Endothelial cell of umbilical vein (primary cell): ENCODE data around the gene BTLA. TPM values are rescaled to one million over a fixed set of nuclear protein-coding genes. Genes with fewer than 3 reads are reported as not detected.

Experiments used
- BruUV-seq: library from RNA; stranded (reverse); fragments of 400-500 nt; replicated peaks from 2 replicates; lab custom pipeline; 2021; lab: Mats Ljungman, UMichigan
- CTCF ChIA-PET: fragments of 300-600, 350-600 bp; sonication (Branson Sonifier 250); formaldehyde crosslinking; loops from one replicate; lab custom pipeline; 2021; ENCODE audit warnings: antibody characterized with exemption, inconsistent platforms; lab: Charles Lee
- POLR2A ChIA-PET: fragments of 300-600, 350-600 bp; sonication (Branson Sonifier 250); formaldehyde crosslinking; loops from one replicate; lab custom pipeline; 2021; ENCODE audit warnings: antibody characterized with exemption, inconsistent platforms; lab: Charles Lee
- DNase-seq: peaks from one replicate; pipeline ENCODE4 v3.0.0-alpha.2; 2011; ENCODE audit warnings: low read depth, low spot score
- FAIRE-seq: peaks from 2 replicates; lab custom pipeline; 2011; peaks lifted over from hg19 to GRCh38; lab: Jason Lieb, UNC
- H2AFZ ChIP-seq: 2 replicates; pipeline ENCODE4 v1.6.0; 2012; ENCODE audit warnings: low read depth, low read length, control low read depth, inconsistent platforms
- H3K27ac ChIP-seq: 2 replicates; pipeline ENCODE4 v1.5.1; 2011; ENCODE audit warnings: low read depth, mild to moderate bottlenecking, control low read depth, low read length, moderate library complexity; ENCODE audit not compliant: insufficient read depth
- H3K27me3 ChIP-seq, 2 experiments: 2 replicates each; pipeline versions ENCODE4 v1.6.0 to v1.6.1; 2011; ENCODE audit warnings: low read length in 2 of 2, mixed read lengths in 1 of 2; ENCODE audit not compliant: control insufficient read depth in 2 of 2, insufficient read depth in 2 of 2
- H3K36me3 ChIP-seq, 2 experiments: 2 replicates in 1 of 2; 3 replicates in 1 of 2; pipeline ENCODE4 v1.5.1; 2011; ENCODE audit warnings: low read length in 2 of 2, mild to moderate bottlenecking in 1 of 2, moderate library complexity in 1 of 2; ENCODE audit not compliant: control insufficient read depth in 2 of 2, insufficient read depth in 2 of 2; ENCODE audit errors: extremely low read depth in 1 of 2
- H3K4me1 ChIP-seq: 3 replicates; pipeline ENCODE4 v1.5.1; 2011; ENCODE audit warnings: mild to moderate bottlenecking, low read length; ENCODE audit not compliant: control insufficient read depth, insufficient read depth; ENCODE audit errors: extremely low read depth
- H3K4me2 ChIP-seq: 2 replicates; pipeline ENCODE4 v1.6.1; 2011; ENCODE audit warnings: low read length, control low read depth, mixed read lengths; ENCODE audit not compliant: insufficient read depth
- H3K4me3 ChIP-seq, 3 experiments: fragments of 200-600 bp in 1 of 3; sonication (generic), shearing (Covaris generic) in 1 of 3; replicated peaks in 1 of 3; 2 replicates each; pipeline ENCODE4 v1.5.1; 2011 to 2016; ENCODE audit warnings: control low read depth in 3 of 3, low read length in 3 of 3, mild to moderate bottlenecking in 2 of 3, inconsistent platforms in 1 of 3, low read depth in 1 of 3, moderate library complexity in 1 of 3; ENCODE audit not compliant: insufficient read depth in 1 of 3
- H3K79me2 ChIP-seq: 2 replicates; pipeline ENCODE4 v1.6.0; 2012; ENCODE audit warnings: low read length, inconsistent platforms; ENCODE audit not compliant: control insufficient read depth, insufficient read depth
- H3K9ac ChIP-seq: replicated peaks from 2 replicates; pipeline ENCODE3; 2011; ENCODE audit warnings: low read length, control low read depth; ENCODE audit not compliant: insufficient read depth; ENCODE audit errors: extremely low read depth
- H3K9me1 ChIP-seq: replicated peaks from 3 replicates; pipeline ENCODE4 v1.6.0; 2011; ENCODE audit warnings: mild to moderate bottlenecking, low read length; ENCODE audit not compliant: control insufficient read depth, insufficient read depth; ENCODE audit errors: extremely low read depth
- H3K9me3 ChIP-seq: replicated peaks from 2 replicates; pipeline ENCODE4 v1.5.1; 2012; ENCODE audit warnings: low read length, inconsistent platforms; ENCODE audit not compliant: control insufficient read depth, insufficient read depth
- H4K20me1 ChIP-seq: replicated peaks from 2 replicates; pipeline ENCODE3; 2011; ENCODE audit warnings: mild to moderate bottlenecking, low read length; ENCODE audit not compliant: control insufficient read depth, insufficient read depth; ENCODE audit errors: extremely low read depth
- EZH2 ChIP-seq: IDR thresholded peaks from 2 replicates; pipeline ENCODE4 v1.6.1; 2012; ENCODE audit warnings: borderline replicate concordance, low read depth, mild to moderate bottlenecking, moderate library complexity, low read length, inconsistent platforms; ENCODE audit not compliant: severe bottlenecking
- FOS ChIP-seq: IDR thresholded peaks from 2 replicates; pipeline ENCODE4 v1.6.1; 2011; ENCODE audit warnings: mild to moderate bottlenecking, low read length, moderate library complexity, borderline replicate concordance; ENCODE audit not compliant: insufficient read depth
- GATA2 ChIP-seq: IDR thresholded peaks from 2 replicates; pipeline ENCODE4 v1.7.0; 2011; ENCODE audit warnings: low read depth, mild to moderate bottlenecking, moderate library complexity, mixed read lengths, low read length; ENCODE audit not compliant: insufficient read length, insufficient read depth
- JUN ChIP-seq: IDR thresholded peaks from 2 replicates; pipeline ENCODE4 v1.6.1; 2011; ENCODE audit warnings: borderline replicate concordance, low read depth; ENCODE audit not compliant: insufficient read length, insufficient read depth
- MAX ChIP-seq: IDR thresholded peaks from 2 replicates; pipeline ENCODE4 v1.6.1; 2011; ENCODE audit not compliant: insufficient read depth, insufficient read length
- MYC ChIP-seq: IDR thresholded peaks from one replicate; pipeline ENCODE4 v1.6.1; 2011; ENCODE audit warnings: mild to moderate bottlenecking, low read depth, low read length
- POLR2A ChIP-seq: IDR thresholded peaks from 2 replicates; pipeline ENCODE4 v1.6.1; 2012; ENCODE audit warnings: low read depth, mild to moderate bottlenecking, control low read depth, low read length
- POLR2AphosphoS5 ChIP-seq: IDR thresholded peaks from 2 replicates; pipeline ENCODE4 v1.6.1; 2012; ENCODE audit warnings: low read depth, mild to moderate bottlenecking, control low read depth, low read length, moderate library complexity; ENCODE audit not compliant: insufficient read depth
- dilution Hi-C: fragments of 300-500 bp; cut with MboI; formaldehyde crosslinking; loops from one replicate; pipeline ENCODE4 v1.15.0; 2019; ENCODE audit warnings: low sequenced_read_pairs; ENCODE audit not compliant: extremely low pct_ligation_motif_present
- intact Hi-C: fragments of 100-400 bp; cut with micrococcal nuclease; formaldehyde crosslinking; loops from one replicate; pipeline ENCODE4 v1.10.0; 2022
- polyA plus RNA-seq, 4 experiments: library from polyadenylated mRNA; depleted of rRNA in 3 of 4; stranded (reverse) in 3 of 4; unstranded in 1 of 4; fragments of >200 nt; gene quantifications; 2 replicates each; pipeline versions ENCODE4 v1.2.1 to v1.2.3, GENCODE V29; 2011 to 2012; ENCODE audit warnings: missing spikeins in 1 of 4
- total RNA-seq: library from RNA; stranded (reverse); gene quantifications from 2 replicates; pipeline ENCODE4 v1.2.3, GENCODE V29; 2021
- TF ChIP-seq, protein P1 (sequence below), 2 donors: IDR thresholded peaks; 1 replicate in 1 of 2; 2 replicates in 1 of 2; pipeline ENCODE4 v1.5.1; 2011; ENCODE audit warnings: low read length in 2 of 2, mild to moderate bottlenecking in 2 of 2, moderate library complexity in 2 of 2, control low read depth in 1 of 2, inconsistent platforms in 1 of 2, low read depth in 1 of 2; ENCODE audit not compliant: insufficient read depth in 1 of 2; ENCODE audit errors: extremely low read depth in 1 of 2

The BTLA gene
- total and polyA plus RNA-seq, 2 donors (not counting 3 experiments of a cell fraction or from before 2014, with no cell fraction given) = not detected

DNA sequence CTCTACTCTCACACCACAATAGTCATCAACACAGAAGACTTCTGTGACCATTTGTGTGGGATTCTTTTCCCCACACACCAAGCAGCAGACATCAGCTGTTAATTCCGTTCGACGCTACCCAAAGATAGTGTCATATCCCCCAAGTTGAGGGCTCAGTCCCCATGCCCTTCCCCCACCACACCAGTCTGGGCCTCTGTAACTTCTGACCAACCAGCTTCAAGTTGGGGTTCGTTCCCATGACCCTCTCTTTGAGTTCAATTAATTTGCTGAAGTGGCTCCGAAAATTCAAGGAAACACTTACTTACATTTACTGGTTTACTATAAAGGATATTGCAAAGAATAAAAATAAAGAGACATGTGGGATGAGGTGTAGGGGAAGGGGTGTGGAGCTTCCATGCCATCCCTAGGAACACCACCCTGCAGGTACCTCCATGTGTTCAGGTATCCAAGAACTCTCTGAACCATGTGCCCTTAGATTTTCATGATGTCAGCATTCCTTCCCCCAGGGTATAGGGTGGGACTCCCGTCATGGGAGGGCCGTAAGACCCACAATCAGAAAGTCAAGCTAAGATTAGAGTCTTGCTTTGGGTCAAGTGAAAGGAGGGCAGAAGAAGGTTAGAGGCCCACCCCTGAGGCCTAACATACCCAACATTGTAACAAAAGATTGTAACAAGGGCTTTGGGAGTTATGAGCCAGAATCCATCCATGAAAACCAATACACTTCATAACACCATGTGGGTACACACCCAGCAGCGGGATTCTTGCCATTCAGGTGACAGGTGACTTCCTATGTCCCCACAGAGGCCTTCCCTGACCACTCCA is 82.7 kb downstream of the BTLA start:
- CTCF ChIA-PET = no interaction called here
- Histone ChIP-seq H4K20me1 (no peaks in the 10 kb centered on the region), H3K27ac (no peak overlapping the region), H3K4me1 (no peaks in the 10 kb centered on the region), H3K9me3 (no peaks in the 10 kb centered on the region), H3K79me2 (no peaks in the 10 kb centered on the region), H3K4me2 (no peak overlapping the region), H3K36me3 (no peaks in the 10 kb centered on the region), H3K4me3 (no peak overlapping the region), H3K9me1 (no peaks in the 10 kb centered on the region), H3K27me3 (no peaks in the 10 kb centered on the region), H2AFZ (no peak overlapping the region), H3K9ac (no peak overlapping the region)
- no TSS peak for BruUV-seq
- TF ChIP-seq GATA2 (no peak), POLR2AphosphoS5 (no peak), EZH2 (no peak), MAX (no peak), MYC (no peak), FOS (no peak), JUN (no peak), POLR2A (no peak)
- TF ChIP-seq, protein P1, sequence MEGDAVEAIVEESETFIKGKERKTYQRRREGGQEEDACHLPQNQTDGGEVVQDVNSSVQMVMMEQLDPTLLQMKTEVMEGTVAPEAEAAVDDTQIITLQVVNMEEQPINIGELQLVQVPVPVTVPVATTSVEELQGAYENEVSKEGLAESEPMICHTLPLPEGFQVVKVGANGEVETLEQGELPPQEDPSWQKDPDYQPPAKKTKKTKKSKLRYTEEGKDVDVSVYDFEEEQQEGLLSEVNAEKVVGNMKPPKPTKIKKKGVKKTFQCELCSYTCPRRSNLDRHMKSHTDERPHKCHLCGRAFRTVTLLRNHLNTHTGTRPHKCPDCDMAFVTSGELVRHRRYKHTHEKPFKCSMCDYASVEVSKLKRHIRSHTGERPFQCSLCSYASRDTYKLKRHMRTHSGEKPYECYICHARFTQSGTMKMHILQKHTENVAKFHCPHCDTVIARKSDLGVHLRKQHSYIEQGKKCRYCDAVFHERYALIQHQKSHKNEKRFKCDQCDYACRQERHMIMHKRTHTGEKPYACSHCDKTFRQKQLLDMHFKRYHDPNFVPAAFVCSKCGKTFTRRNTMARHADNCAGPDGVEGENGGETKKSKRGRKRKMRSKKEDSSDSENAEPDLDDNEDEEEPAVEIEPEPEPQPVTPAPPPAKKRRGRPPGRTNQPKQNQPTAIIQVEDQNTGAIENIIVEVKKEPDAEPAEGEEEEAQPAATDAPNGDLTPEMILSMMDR (IDR thresholded peaks at IDR 0.05; ENCODE audit: extremely low read depth in 1 of 2, insufficient read depth in 1 of 2, low read depth in 1 of 2, low read length in 2 of 2) = no peak
- POLR2A ChIA-PET = no interaction called here
- intact Hi-C loops (no loop called here), dilution Hi-C loops (no loop called here)
- FAIRE-seq (no peak), DNase-seq (no peak)
